H7 (cell line): ENCODE measurements around the gene RGS21. TPM values are rescaled to one million over a fixed set of nuclear protein-coding genes. Genes with fewer than 3 reads are reported as not detected.
"Not testable (repeated sequence)": the region's sequence is repeated elsewhere in the genome, so short reads cannot be mapped to it uniquely, and the experiment has no call there.

Experiments
- DNase-seq: peaks from one replicate; pipeline ENCODE4 v3.0.0; 2012
- H3K27me3 ChIP-seq: 2 replicates; pipeline ENCODE4 v1.6.0; 2011; ENCODE audit warnings: mild to moderate bottlenecking, low read length; ENCODE audit not compliant: control insufficient read depth, insufficient read depth
- H3K36me3 ChIP-seq: replicated peaks from 2 replicates; pipeline ENCODE4 v1.5.1; 2011; ENCODE audit warnings: low read length; ENCODE audit not compliant: control insufficient read depth, insufficient read depth
- H3K4me3 ChIP-seq: 2 replicates; pipeline ENCODE4 v1.5.1; 2011; ENCODE audit warnings: low read depth, mild to moderate bottlenecking, control low read depth, low read length, moderate library complexity; ENCODE audit not compliant: insufficient read depth
- total RNA-seq: library from RNA; depleted of rRNA; stranded (reverse); fragments of >200 nt; shearing (Covaris generic); gene quantifications from 2 replicates; pipeline ENCODE4 v1.2.3, GENCODE V29; 2014; rRNA removed

Gene RGS21
- total RNA-seq, result not detected in 2 replicates

GRCh38 chr1:192316942-192317450 lies at the start of gene RGS21:
Gene RGS21 (plus strand): TSS chr1:192316992. CDS start chr1:192343037, 26,045 bp downstream.
- Histone ChIP-seq H3K27me3 (no peaks in the 10 kb centered on the region), H3K4me3 (no peak within 1 kb of the TSS), H3K36me3 (no peaks in the 10 kb centered on the region)
- DNase-seq, result no peak

- Histone ChIP-seq H3K4me3 (no peak overlapping the region), H3K36me3 (no peaks in the 10 kb centered on the region)
- no peak for DNase-seq
These were observed 48.2 kb upstream of the RGS21 start for GRCh38 chr1:192268468-192269052.

GRCh38 chr1:192270398-192270797 lies 46.4 kb upstream of the RGS21 start:
- no peak for DNase-seq
- no peaks in the 10 kb centered on the region for H3K36me3 ChIP-seq
- no peak overlapping the region for H3K4me3 ChIP-seq
- H3K27me3 ChIP-seq, result no peaks in the 10 kb centered on the region

More at GRCh38 chr1:192268468-192269052, 48.2 kb upstream of the RGS21 start:
- no peaks in the 10 kb centered on the region for H3K27me3 ChIP-seq

GRCh38 chr1:192272732-192273131 lies 44.1 kb upstream of the RGS21 start:
- no peak overlapping the region for H3K4me3 ChIP-seq

GRCh38 chr1:192274588-192274987 lies 42.2 kb upstream of the RGS21 start:
- Histone ChIP-seq H3K4me3 (no peak overlapping the region), H3K27me3 (no peaks in the 10 kb centered on the region), H3K36me3 (no peaks in the 10 kb centered on the region)
- no peak for DNase-seq

More at GRCh38 chr1:192272732-192273131, 44.1 kb upstream of the RGS21 start:
- Histone ChIP-seq H3K27me3 (no peaks in the 10 kb centered on the region), H3K36me3 (no peaks in the 10 kb centered on the region)
- DNase-seq, result no peak

- no peak for DNase-seq
- Histone ChIP-seq H3K27me3 (no peaks in the 10 kb centered on the region), H3K36me3 (no peaks in the 10 kb centered on the region), H3K4me3 (no peak overlapping the region)
These were observed 39.2 kb upstream of the RGS21 start for GRCh38 chr1:192277635-192278034.

GRCh38 chr1:192284927-192285326 lies 31.9 kb upstream of the RGS21 start:
- Histone ChIP-seq H3K27me3 (no peaks in the 10 kb centered on the region), H3K4me3 (no peak overlapping the region), H3K36me3 (no peaks in the 10 kb centered on the region)
- no peak for DNase-seq

GRCh38 chr1:192303029-192303428 lies 13.8 kb upstream of the RGS21 start:
- H3K4me3 ChIP-seq, result no peak overlapping the region
- no peak for DNase-seq
- H3K27me3 ChIP-seq, result no peaks in the 10 kb centered on the region
- no peaks in the 10 kb centered on the region for H3K36me3 ChIP-seq

- DNase-seq, H3K27me3 ChIP-seq, H3K4me3 ChIP-seq, H3K36me3 ChIP-seq: not testable (repeated sequence)
These were observed 8.5 kb upstream of the RGS21 start for GRCh38 chr1:192308314-192308713.

GRCh38 chr1:192311281-192311680 lies 5.5 kb upstream of the RGS21 start:
- DNase-seq, result no peak
- no peaks in the 10 kb centered on the region for H3K36me3 ChIP-seq
- no peak overlapping the region for H3K4me3 ChIP-seq
- no peaks in the 10 kb centered on the region for H3K27me3 ChIP-seq

GRCh38 chr1:192327997-192328396 lies 11.2 kb downstream of the RGS21 start:
- Histone ChIP-seq H3K4me3 (no peak overlapping the region), H3K27me3 (no peaks in the 10 kb centered on the region), H3K36me3 (no peaks in the 10 kb centered on the region)
- no peak for DNase-seq

GRCh38 chr1:192342842-192343241 lies 26.1 kb downstream of the RGS21 start:
- no peaks in the 10 kb centered on the region for H3K36me3 ChIP-seq
- DNase-seq, result no peak
- H3K4me3 ChIP-seq, result no peak overlapping the region
- no peaks in the 10 kb centered on the region for H3K27me3 ChIP-seq

GRCh38 chr1:192343344-192343743 lies 26.6 kb downstream of the RGS21 start:
- Histone ChIP-seq H3K36me3 (no peaks in the 10 kb centered on the region), H3K4me3 (no peak overlapping the region), H3K27me3 (no peaks in the 10 kb centered on the region)
- DNase-seq, result no peak

- no peak for DNase-seq
- no peak overlapping the region for H3K4me3 ChIP-seq
- H3K27me3 ChIP-seq, result no peaks in the 10 kb centered on the region
- no peaks in the 10 kb centered on the region for H3K36me3 ChIP-seq
These were observed 32.5 kb downstream of the RGS21 start for GRCh38 chr1:192349314-192349713.

GRCh38 chr1:192350356-192350755 lies 33.6 kb downstream of the RGS21 start:
- DNase-seq, result no peak
- Histone ChIP-seq H3K36me3 (no peaks in the 10 kb centered on the region), H3K4me3 (no peak overlapping the region), H3K27me3 (no peaks in the 10 kb centered on the region)

GRCh38 chr1:192351550-192351949 lies 34.8 kb downstream of the RGS21 start:
- H3K4me3 ChIP-seq, result no peak overlapping the region
- no peaks in the 10 kb centered on the region for H3K36me3 ChIP-seq
- DNase-seq, result no peak
- H3K27me3 ChIP-seq, result no peaks in the 10 kb centered on the region
